ENCODE measurements around the gene OR52L1.

Gene OR52L1

GRCh38 chr11:5938603-5938965 is 48.2 kb downstream of the OR52L1 start:
- DNase-seq: no peak

- no peak for DNase-seq
These were observed 48.8 kb downstream of the OR52L1 start for GRCh38 chr11:5937868-5938602.

All from NCI-H1048 (cell line).